ENCODE results near the gene LNP1. TPM values are rescaled to one million over a fixed set of nuclear protein-coding genes. Genes with fewer than 3 reads are reported as not detected.

Gene LNP1
- total and polyA plus RNA-seq, 2 of the 13 experiments (the other 11 are each of a cell fraction or from before 2014, with no cell fraction given) = 3.6 to 7.0 TPM

DNA sequence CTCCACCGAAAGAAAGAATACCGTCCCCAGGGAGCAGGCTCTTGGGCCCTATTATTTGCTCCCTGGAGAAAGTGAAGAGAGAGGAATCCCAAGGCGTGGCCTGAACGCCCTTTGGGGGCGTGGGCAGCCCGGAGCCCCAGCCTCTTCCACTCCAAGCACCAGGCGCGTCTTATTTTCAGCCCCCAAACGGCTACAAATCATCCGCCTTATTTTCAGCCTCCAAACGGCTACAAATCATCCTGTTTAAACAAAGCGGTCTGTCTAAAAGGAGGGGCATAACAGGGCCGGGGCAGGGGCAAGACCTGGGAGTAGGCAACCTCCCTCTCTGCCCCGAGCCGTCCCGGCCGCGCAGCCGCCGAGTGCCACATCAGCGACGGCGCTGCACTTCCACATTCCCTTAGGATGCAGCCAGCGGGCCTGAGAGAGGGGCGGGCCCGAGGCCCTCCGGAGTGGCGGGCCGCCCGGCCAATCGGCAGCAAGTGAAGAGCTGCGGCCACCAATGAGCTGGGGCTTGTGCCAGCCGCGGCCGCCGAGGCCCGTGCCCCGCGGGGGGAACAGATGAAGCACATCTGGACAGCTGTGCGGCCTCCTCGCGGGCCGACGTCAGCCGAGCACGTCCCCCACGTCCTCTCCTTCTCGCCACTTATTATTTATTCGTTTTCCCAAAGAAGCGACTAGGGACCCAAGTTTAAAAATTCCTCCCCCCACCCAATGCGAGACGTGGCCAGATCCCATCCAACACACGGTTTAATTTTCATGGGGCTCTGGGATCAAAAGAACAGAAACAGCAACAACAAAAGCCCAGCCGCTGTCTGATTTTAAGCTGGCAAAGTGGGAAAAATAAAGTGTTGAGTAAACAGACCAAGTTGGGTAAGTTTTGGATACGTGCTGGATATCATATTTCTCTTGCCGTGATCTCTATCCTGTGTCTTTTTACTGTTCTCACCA is 91.0 kb downstream of the LNP1 start, which contains the start of gene TMEM45A (continued):
- TF ChIP-seq, protein P1, sequence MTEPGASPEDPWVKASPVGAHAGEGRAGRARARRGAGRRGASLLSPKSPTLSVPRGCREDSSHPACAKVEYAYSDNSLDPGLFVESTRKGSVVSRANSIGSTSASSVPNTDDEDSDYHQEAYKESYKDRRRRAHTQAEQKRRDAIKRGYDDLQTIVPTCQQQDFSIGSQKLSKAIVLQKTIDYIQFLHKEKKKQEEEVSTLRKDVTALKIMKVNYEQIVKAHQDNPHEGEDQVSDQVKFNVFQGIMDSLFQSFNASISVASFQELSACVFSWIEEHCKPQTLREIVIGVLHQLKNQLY (CRISPR knock-in tag; IDR thresholded peaks at IDR 0.05) = no peak; the same call in 1 of the 2 replicates
- TF ChIP-seq TP53 (CRISPR knock-in tag; conservative IDR thresholded peaks at IDR 0.05) = peak; percentile 50; the same call in 1 of the 2 replicates
- no peak for TF ChIP-seq PTBP1 (IDR thresholded peaks at IDR 0.05; ENCODE audit: low read depth, low read length, poor library complexity, severe bottlenecking)
- TF ChIP-seq XRCC5 (optimal IDR thresholded peaks at IDR 0.05; ENCODE audit: low read length) = peak; percentile 78
- peak; percentile 44 for TF ChIP-seq HDAC2 (CRISPR knock-in tag; IDR thresholded peaks at IDR 0.05)
- peak; percentile 58; the same call in 1 of the 2 replicates for TF ChIP-seq BORCS8-MEF2B (CRISPR knock-in tag; IDR thresholded peaks at IDR 0.05)
- TF ChIP-seq ZIK1 (CRISPR knock-in tag; IDR thresholded peaks at IDR 0.05; ENCODE audit: borderline replicate concordance, low read depth) = no peak
- TF ChIP-seq ZFYVE20 (CRISPR knock-in tag; IDR thresholded peaks at IDR 0.05; ENCODE audit: borderline replicate concordance, low read depth) = no peak
- TF ChIP-seq ASH2L (IDR thresholded peaks at IDR 0.05; ENCODE audit: insufficient read length, low read depth, low read length) = peak; percentile 86
- peak; percentile 81 for TF ChIP-seq TAF1 (CRISPR knock-in tag; IDR thresholded peaks at IDR 0.05)
- peak; percentile 86 for TF ChIP-seq KDM2A (CRISPR knock-in tag; IDR thresholded peaks at IDR 0.05; ENCODE audit: borderline replicate concordance, low read depth)
- peak; percentile 89 for TF ChIP-seq ZFY (CRISPR knock-in tag; IDR thresholded peaks at IDR 0.05)
- TF ChIP-seq KAT2B (IDR thresholded peaks at IDR 0.05; ENCODE audit: borderline replicate concordance, low read depth, low read length) = no peak
- TF ChIP-seq PHF8 (CRISPR knock-in tag; IDR thresholded peaks at IDR 0.05) = peak; percentile 88
- no peak for TF ChIP-seq JUN (CRISPR knock-in tag; IDR thresholded peaks at IDR 0.05)
- TF ChIP-seq ZNF264 (CRISPR knock-in tag; IDR thresholded peaks at IDR 0.05) = peak; percentile 87
- TF ChIP-seq, protein P2, sequence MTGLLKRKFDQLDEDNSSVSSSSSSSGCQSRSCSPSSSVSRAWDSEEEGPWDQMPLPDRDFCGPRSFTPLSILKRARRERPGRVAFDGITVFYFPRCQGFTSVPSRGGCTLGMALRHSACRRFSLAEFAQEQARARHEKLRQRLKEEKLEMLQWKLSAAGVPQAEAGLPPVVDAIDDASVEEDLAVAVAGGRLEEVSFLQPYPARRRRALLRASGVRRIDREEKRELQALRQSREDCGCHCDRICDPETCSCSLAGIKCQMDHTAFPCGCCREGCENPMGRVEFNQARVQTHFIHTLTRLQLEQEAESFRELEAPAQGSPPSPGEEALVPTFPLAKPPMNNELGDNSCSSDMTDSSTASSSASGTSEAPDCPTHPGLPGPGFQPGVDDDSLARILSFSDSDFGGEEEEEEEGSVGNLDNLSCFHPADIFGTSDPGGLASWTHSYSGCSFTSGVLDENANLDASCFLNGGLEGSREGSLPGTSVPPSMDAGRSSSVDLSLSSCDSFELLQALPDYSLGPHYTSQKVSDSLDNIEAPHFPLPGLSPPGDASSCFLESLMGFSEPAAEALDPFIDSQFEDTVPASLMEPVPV (CRISPR knock-in tag; IDR thresholded peaks at IDR 0.05) = peak; percentile 52; the same call in 1 of the 2 replicates
- TF ChIP-seq RELA (CRISPR knock-in tag; IDR thresholded peaks at IDR 0.05) = no peak
- TF ChIP-seq SP4 (CRISPR knock-in tag; IDR thresholded peaks at IDR 0.05) = peak; percentile 90
- peak; percentile 89 for TF ChIP-seq ZMYM4 (CRISPR knock-in tag; IDR thresholded peaks at IDR 0.05)
- TF ChIP-seq ARNT (IDR thresholded peaks at IDR 0.05) = no peak
- TF ChIP-seq, protein P3, sequence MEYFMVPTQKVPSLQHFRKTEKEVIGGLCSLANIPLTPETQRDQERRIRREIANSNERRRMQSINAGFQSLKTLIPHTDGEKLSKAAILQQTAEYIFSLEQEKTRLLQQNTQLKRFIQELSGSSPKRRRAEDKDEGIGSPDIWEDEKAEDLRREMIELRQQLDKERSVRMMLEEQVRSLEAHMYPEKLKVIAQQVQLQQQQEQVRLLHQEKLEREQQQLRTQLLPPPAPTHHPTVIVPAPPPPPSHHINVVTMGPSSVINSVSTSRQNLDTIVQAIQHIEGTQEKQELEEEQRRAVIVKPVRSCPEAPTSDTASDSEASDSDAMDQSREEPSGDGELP (IDR thresholded peaks at IDR 0.05; ENCODE audit: borderline replicate concordance, low read depth) = peak; percentile 91; the same call in 1 of the 2 replicates
- TF ChIP-seq ZMYM3 (CRISPR knock-in tag; IDR thresholded peaks at IDR 0.05) = no peak; the same call in 1 of the 2 replicates
- no peak for TF ChIP-seq NCOA5 (CRISPR knock-in tag; IDR thresholded peaks at IDR 0.05)
- no peak for TF ChIP-seq MEF2D (CRISPR knock-in tag; IDR thresholded peaks at IDR 0.05)
- TF ChIP-seq HNRNPH1 (optimal IDR thresholded peaks at IDR 0.05; ENCODE audit: low read depth, low read length) = no peak
- TF ChIP-seq, protein P4, sequence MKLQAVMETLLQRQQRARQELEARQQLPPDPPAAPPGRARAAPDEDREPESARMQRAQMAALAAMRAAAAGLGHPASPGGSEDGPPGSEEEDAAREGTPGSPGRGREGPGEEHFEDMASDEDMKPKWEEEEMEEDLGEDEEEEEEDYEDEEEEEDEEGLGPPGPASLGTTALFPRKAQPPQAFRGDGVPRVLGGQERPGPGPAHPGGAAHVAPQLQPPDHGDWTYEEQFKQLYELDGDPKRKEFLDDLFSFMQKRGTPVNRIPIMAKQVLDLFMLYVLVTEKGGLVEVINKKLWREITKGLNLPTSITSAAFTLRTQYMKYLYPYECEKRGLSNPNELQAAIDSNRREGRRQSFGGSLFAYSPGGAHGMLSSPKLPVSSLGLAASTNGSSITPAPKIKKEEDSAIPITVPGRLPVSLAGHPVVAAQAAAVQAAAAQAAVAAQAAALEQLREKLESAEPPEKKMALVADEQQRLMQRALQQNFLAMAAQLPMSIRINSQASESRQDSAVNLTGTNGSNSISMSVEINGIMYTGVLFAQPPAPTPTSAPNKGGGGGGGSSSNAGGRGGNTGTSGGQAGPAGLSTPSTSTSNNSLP (IDR thresholded peaks at IDR 0.05; ENCODE audit: low read depth, low read length) = no peak
